Measurements from ENCODE around the gene MAP3K3.

GRCh38 chr17:63704836-63705235, 82.6 kb downstream of the MAP3K3 start:
- TF ChIP-seq SMC3 (conservative IDR thresholded peaks at IDR 0.05; ENCODE audit: insufficient read depth, low read depth, low read length) (no peak), IRF2 (CRISPR knock-in tag; IDR thresholded peaks at IDR 0.05) (no peak), CTCF (IDR thresholded peaks at IDR 0.05 in 2 of 3, conservative IDR thresholded peaks at IDR 0.05 in 1 of 3; ENCODE audit: insufficient read depth in 2 of 3, low read depth in 1 of 3, low read length in 3 of 3) (no peak), CGGBP1 (CRISPR knock-in tag; IDR thresholded peaks at IDR 0.05) (no peak)
